GM19324 (cell line): ENCODE results near the gene AFF1.

Experiments used
- ATAC-seq: cut with Tn5 transposase; IDR thresholded peaks from one replicate; pipeline ENCODE4 v1.9.1; 2021; ENCODE audit warnings: mild to moderate bottlenecking, moderate library complexity; ENCODE audit not compliant: unreplicated experiment, low FRiP score

The AFF1 gene

DNA sequence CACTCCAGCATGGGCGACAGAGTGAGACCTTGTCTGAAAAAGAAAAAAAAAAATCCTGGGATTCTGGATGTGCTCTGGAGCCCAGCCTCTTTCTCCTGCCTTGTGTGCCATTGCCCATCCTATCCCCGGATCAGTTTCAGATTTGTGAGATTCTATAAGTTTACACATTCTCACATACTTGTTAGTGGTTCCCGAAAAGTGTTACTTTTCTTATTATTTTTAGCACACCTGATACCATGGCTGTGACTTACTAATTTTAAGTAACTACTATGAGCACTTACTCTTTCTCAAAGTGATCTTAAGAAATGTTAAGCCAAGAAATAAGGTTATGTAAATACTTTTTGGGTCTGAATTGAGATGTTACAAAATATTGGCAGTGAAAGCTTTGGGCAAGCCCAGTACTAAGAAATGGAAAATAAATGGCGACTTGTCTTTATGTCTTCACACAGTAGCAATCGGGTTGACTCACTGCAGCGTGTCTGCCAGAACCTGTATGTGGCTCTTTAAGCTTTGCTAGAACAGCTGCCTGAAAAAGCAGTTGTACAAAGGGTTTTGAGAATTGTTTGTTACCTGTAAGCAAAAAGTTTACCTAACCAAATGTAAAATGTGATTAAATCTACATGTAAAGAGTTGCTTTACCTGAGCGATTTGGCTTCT, 166.9 kb downstream of the AFF1 start:
- ATAC-seq = no peak

DNA sequence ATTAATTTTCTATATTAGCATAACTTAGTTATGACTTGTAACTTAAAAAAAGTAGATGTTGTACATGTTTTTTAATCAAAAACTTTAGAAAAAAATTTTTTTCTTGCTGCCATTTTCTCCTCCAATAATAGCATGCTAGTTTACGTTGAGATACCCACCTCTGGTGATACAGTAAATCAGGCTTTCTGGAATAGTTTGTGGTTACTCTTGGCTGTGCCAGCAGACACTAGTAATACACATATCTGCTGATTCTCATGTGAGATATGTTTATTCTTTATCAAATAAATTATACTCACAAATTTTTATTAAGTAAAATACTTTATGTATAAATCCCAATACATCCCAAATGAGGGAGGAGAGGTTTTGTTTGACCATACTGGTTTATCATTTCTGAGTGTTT, 168.3 kb downstream of the AFF1 start:
- ATAC-seq = no peak

DNA sequence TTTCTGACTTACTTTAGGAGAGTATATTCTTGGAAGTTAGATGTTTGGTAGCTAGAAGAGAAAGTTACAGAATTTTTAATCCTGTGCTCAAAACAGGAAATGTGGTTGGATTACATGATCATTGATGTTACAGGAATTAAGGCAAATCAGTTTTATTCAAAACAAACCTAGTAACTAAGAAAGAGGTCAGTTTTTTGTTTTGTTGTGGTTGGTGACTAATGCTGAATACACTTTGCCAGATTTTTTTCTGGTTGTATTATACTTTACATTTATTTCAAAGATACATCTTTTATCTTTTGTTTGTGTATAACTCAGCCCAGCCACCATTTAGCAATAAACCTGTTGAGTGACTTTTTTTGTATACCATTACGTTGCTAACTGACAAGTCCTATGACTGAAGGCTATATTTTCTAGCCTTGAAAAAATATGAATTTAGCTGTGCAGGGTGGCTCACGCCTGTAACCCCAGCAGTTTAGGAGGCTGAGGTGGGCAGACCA, 168.9 kb downstream of the AFF1 start:
- no peak for ATAC-seq

DNA sequence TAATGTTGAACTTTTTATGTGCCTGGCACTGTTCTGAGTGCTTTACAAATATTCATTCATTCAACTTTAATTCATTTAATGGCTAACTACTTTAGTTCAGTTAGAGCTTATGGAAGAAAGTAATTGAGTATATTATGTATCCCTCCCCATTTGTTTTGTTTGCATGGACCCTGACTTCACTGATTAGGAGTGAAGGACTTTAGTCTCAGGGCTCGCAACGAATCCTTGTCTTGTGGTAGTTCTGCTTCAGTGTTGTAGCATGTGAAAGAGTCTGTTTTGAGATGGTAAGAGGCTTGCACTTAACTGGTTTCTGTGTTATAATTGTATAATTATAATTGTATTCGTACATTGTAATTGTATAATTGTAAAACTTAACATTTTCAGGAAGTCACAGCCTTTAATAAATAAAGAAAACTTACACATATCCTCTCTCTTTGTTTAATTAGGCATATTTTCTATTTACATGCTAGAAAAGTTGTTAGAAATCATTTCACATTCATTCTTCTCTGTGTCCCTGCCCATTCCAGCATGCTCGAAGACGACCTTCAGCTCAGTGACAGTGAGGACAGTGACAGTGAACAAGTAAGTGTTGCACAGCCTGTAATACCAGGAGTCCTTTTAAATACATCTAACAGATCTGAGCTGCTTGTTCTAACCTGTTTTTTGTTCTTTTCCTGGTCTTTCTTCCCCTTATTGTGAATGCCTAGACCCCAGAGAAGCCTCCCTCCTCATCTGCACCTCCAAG, 170.5 kb downstream of the AFF1 start:
- ATAC-seq = no peak

DNA sequence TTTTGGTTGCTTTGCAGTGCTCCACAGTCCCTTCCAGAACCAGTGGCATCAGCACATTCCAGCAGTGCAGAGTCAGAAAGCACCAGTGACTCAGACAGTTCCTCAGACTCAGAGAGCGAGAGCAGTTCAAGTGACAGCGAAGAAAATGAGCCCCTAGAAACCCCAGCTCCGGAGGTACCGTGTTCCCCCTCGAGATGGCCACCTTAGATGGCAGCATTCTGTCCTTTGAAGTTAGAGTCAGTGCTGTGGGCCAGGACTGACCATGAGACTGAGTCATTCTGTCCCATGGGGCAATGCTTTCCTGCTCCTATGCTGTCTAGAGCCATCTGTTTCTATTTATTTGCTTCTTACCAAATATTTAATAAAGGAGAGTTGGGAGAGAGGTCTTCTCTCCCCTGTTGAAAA, 173.3 kb downstream of the AFF1 start:
- no peak for ATAC-seq

DNA sequence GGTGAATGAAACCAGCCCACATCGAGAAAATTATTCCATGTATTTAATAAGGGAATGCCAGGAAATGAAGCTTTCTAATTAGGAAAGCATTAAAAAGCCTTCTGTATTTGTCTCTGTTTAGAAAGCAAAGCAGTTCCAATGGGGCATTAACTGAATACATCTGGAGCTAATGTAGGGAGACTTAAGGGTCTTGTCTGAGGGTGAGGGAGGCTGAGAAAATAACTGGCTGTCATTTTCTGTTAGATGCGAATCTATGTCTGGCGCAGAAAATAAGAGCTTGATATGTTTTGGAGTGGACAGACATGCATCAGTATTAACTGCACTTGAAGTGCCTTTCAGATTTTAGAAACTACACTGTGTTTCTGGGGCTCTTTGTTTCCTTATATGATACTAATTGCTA, 174.3 kb downstream of the AFF1 start:
- no peak for ATAC-seq

DNA sequence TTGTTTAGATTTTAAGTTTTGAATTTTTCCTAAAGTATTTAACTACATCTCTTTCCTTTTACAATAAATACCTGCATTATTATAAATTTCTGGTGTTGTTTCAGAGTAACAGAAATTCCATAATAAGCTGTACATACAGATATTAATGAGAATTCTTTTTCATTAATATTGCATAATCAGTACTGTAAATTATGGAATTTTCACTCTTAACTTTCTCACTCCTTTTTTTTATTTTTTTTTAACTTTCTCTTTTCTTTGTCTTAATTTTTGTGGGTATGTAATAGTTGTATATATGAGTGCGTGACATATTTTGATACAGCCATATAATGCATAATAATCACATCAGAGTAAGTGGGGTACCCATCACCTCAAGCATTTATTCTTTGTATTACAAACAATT, 175.1 kb downstream of the AFF1 start:
- no peak for ATAC-seq

DNA sequence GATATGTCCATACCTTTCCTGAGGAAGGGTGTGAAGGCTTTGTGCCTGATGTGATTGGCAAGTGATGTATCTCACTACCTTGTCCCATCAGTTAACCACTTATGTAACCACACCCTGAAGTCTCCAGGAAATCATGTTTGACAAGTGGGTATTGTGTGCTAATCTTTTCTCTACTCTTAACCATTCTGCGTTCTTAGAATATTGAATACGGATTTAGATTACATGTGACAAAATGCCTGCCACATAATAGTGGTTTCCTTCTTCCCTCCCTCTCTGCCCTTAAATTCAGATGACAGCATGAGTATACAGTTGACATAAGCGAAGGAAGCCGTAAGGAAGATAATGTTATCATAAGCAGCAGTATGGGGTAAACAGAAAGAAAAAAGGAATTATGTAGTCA, 177.3 kb downstream of the AFF1 start:
- no peak for ATAC-seq

DNA sequence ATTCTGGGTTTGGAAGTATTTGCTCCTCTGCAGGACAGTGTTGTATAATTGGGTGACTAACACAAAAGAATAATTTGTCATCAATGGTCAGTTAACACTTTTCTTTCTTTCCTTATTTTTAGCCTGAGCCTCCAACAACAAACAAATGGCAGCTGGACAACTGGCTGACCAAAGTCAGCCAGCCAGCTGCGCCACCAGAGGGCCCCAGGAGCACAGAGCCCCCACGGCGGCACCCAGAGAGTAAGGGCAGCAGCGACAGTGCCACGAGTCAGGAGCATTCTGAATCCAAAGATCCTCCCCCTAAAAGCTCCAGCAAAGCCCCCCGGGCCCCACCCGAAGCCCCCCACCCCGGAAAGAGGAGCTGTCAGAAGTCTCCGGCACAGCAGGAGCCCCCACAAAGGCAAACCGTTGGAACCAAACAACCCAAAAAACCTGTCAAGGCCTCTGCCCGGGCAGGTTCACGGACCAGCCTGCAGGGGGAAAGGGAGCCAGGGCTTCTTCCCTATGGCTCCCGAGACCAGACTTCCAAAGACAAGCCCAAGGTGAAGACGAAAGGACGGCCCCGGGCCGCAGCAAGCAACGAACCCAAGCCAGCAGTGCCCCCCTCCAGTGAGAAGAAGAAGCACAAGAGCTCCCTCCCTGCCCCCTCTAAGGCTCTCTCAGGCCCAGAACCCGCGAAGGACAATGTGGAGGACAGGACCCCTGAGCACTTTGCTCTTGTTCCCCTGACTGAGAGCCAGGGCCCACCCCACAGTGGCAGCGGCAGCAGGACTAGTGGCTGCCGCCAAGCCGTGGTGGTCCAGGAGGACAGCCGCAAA, 179.6 kb downstream of the AFF1 start:
- ATAC-seq = no peak

DNA sequence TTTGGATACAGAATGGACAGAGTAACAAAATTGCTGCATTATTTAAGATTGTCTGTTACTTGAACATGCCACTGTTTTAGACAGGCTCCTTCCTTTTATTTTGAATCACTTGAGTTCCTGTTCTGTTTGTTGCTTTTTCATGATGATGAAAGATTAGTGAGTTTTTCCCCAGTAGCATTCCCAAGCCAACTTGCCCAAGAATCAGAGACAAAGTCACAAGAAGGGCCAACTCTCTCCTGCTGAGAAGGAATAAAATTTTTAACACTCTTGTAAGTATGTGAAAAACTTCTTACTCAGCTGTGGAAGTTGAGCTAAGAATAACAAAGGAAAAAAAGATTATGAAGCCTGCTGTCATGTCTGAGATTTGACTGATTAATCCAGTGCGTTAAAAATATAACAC, 181.4 kb downstream of the AFF1 start:
- ATAC-seq = no peak

DNA sequence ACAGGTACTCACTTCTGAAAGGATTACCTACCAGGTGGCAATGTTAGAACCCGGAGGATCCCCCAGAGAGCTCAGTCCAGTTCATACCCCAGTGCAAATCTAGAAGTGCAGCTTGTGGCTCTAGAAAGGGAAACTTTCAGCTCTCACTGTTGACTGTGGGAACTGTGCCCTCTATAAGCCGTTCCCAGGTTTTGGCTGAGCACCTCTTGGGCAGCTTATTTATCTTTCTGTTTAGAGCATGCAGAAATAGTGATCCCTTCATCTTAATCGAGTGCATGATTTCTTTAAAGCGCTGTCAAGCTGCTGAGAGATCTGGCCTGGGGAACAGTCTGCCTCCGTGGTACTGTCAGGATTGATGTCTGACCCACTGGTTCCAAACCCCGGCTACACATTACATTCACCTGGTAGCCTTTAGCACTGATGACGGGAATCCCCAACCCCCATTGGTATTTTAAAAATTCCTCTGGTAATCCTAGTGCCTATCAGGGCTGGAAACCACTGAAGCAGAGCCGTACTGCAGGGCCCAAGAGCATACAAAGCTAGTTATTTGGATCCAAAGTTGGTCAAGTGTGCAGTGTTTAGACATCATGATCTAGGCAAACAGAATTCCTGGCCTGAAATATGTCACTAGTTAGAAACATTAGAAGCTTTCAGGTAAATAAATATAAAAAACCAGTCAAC, 182.4 kb downstream of the AFF1 start:
- no peak for ATAC-seq

DNA sequence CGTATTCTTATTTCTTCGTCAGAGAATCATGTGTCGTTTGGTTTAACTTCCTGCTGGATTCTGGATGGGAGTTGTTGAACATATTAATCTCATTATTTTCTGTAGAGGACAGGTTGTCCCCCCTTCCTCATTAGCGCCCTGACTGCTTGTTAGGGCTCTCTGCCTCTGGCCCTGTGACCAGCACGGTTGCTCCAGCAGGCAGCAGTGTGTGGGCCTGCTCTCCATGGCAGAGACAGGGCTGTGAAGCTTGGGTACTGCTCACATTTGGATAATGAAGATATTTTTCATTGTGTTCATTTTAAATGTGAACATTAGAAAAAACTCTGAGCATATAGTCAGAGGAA, 182.9 kb downstream of the AFF1 start:
- no peak for ATAC-seq

DNA sequence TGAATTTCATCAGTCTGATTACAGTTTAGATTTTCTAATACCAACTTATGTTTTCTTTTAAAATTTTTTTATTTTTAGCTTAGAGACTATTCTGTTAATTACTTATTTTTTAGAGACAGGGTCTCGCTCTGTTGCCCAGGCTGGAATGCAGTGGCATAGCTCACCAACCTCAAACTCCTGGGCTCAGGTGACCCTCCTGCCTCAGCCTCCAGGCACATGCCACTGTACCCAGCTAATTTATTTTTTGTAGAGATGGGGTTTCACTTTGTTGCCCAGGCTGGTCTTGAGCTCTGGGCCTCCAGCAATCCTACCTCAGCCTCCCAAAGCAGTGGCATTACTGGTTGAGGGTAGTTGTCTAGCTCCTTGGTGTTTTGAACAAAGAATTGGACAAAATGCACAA, 183.6 kb downstream of the AFF1 start:
- ATAC-seq = no peak

DNA sequence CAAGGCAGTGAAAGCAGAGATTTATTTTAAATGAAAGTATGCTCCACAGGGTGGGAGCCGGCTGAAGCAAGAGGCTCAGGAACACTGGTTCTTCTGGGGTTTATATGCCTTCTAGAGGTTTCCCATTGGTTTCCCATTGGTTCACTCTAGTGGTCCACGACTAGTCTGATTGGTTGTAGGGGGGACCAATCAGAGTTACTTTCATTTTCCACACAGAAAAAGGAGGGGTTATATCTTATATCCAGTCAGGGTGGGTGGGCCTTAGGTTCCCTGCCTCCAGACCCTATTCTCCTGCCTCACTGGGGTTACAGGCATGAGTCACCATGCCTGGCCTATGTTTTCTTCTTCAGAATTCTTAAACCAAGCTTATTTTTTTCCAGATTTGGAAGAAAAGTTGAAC, 184.0 kb downstream of the AFF1 start:
- no peak for ATAC-seq

DNA sequence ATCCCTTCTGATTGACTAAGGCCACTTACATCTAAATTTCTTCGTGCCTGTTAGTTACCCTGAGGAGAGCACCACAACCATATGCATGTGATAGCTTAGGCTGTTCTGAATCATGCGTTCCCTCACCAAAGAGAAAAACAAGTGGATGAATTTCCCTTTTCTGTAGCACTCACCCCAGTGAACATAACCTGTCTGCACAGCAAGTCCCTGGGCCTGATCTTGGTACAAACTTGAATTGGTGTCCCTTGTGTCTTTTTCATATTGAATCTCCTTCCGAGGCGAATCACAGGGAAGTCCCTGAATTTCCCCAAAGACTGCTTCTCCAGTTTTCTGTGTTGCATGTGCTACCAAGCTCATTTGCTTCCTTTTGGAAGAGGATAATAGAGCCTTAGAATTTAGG, 185.2 kb downstream of the AFF1 start:
- ATAC-seq = no peak

DNA sequence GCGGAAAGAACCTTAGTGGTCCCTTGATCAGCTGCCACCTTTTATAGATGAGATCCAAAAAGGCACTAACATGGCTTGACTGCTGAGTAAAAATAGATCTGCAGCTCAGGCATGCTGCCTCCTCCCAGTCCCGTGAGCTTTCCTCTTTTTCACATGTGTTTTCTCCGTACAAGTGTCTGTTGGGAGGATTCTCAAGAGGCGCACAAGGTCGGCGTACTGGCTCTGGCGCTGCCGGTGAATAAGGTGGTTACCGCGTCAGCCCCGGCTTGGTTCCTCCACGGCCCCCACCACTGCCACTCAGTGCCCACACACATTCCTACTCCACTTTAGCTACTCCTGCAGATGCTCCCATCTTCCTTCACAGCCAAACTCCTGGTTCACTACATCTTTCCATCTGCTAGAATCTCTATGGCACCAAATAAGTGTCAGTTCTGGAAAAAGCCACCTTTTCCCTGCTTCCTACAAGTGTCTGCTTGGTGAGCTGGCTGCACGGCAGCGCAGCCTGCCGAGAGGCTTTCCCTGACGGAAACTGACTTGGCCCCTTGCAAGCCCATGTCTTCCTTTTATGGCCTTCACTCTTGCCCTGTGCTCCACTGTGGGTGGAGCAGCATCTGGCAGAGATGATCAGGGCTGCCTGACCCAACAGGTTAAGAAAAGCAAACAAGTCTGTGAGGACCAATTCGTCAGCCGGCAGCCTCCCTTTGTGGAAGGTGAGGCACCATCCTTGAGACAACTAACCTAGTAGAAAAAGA, 185.8 kb downstream of the AFF1 start:
- ATAC-seq = no peak

DNA sequence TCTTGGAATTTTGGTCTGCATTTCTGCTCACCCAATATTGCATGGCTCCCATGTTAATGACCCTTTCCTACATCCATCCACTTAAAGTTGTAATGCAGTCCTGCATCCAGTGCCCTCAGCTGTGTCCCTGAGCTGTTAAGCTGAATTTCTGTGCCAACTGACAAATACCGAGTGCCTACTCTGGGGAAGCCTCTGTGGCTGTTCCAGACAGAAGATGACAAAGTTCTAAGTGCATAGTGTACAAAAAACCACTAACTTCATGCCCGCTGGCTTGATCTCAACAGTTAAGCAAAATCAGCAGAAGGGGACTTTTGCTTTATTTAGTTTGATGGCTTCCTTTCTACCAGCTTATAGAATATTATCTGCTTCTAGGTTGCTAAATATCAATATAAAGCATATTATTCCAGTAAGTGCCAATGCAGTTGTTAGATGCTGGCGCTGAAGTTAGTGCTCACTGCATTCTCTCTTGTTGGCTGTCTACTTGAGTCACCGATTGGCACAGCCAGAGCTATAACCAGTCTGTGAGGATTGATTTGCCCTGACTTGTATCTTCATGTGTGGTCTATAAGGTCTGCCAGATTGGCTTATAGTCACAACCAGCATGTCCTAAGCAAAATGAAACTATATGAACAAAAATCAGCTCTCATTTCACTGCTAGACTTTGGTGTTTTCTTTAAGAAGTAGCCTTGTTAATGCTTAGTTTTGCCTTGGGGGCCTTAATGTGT, 186.7 kb downstream of the AFF1 start:
- ATAC-seq = no peak

DNA sequence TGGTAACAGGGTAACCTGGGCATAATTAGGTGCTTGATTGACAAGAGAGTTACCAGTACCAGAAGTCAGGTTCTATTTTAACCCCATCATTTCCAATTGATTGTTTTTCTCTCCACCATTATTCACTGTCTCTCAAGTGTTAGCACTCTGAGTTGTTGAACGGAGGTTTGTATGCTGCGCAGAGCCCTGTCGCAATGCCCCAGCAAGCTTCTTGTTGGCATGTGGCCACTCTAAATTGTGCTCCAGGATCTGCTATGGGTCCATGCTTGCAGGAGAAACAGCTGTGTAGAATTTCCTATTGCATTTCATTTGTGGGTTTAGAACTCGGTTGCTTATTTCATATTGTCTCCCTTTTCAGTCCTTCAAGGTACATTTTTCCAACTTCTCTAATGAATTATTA, 187.4 kb downstream of the AFF1 start:
- no peak for ATAC-seq

DNA sequence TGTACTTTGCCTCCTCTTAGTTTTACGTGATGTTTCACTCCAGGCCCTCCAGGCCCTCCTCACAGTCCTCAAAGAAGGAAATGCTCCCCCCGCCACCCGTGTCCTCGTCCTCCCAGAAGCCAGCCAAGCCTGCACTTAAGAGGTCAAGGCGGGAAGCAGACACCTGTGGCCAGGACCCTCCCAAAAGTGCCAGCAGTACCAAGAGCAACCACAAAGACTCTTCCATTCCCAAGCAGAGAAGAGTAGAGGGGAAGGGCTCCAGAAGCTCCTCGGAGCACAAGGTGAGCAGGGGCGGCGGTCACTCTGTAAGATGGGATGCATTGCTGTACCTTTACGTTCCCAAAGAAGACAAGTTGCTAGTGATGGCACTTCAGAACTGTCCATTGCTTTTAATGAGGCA, 191.2 kb downstream of the AFF1 start:
- ATAC-seq = no peak
